Measurements from ENCODE around the gene KCNC3. TPM values are rescaled to one million over a fixed set of nuclear protein-coding genes. Genes with fewer than 3 reads are reported as not detected.

Gene KCNC3
- total RNA-seq, 1 donor from 2014 or later: not detected

DNA sequence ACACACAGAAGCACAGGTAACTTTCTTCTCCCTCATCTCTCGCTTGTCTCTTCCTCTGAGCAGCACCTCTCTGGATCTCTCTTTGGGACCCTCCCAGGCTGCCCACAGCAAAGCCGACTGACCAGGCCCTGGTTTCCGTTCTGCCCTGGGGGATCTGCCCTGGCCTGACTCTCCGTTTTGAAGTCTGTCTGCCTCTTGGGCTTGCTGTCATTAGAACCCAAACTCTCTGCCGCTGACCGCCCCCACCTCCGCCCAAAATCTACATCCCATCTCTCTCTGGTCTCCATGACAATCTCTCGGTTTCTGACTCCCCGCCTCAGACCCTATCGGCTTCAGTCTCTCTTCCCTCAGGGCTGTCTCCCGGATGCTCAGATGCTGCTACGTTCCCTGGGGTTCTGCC, 6.9 kb downstream of the KCNC3 start:
- no peak overlapping the region for H3K4me3 Mint-ChIP-seq (ENCODE audit: unreplicated experiment)
- Histone ChIP-seq H3K4me1 (ENCODE audit: insufficient read depth, low read length) (no peaks in the 10 kb centered on the region), H3K9me3 (ENCODE audit: insufficient read depth, low read depth, low read length) (no peaks in the 10 kb centered on the region), H2AFZ (ENCODE audit: low read depth, low read length) (no peak overlapping the region), H3K4me2 (ENCODE audit: low read length) (no peak overlapping the region), H3K9ac (ENCODE audit: low read length) (no peak overlapping the region), H3K27me3 (ENCODE audit: insufficient read depth, low read length) (peaks cover 11% of the 10 kb centered on the region), H3K4me3 (ENCODE audit: insufficient read depth, low read depth, low read length) (no peak overlapping the region), H4K20me1 (ENCODE audit: insufficient read depth, low read length) (no peaks in the 10 kb centered on the region), H3K79me2 (ENCODE audit: insufficient read depth, low read length) (no peaks in the 10 kb centered on the region), H3K36me3 (ENCODE audit: insufficient read depth, low read length) (no peaks in the 10 kb centered on the region), H3K27ac (ENCODE audit: low read depth, low read length) (no peak overlapping the region)
- H3K9me3 Mint-ChIP-seq (ENCODE audit: unreplicated experiment): peaks cover 27% of the 10 kb centered on the region
- no peak overlapping the region for H3K27ac Mint-ChIP-seq (ENCODE audit: unreplicated experiment)
- H3K27me3 Mint-ChIP-seq (ENCODE audit: low read depth, unreplicated experiment): peaks cover 2% of the 10 kb centered on the region
- H3K36me3 Mint-ChIP-seq (ENCODE audit: low read depth, unreplicated experiment): no peaks in the 10 kb centered on the region
- TF ChIP-seq, protein P1, sequence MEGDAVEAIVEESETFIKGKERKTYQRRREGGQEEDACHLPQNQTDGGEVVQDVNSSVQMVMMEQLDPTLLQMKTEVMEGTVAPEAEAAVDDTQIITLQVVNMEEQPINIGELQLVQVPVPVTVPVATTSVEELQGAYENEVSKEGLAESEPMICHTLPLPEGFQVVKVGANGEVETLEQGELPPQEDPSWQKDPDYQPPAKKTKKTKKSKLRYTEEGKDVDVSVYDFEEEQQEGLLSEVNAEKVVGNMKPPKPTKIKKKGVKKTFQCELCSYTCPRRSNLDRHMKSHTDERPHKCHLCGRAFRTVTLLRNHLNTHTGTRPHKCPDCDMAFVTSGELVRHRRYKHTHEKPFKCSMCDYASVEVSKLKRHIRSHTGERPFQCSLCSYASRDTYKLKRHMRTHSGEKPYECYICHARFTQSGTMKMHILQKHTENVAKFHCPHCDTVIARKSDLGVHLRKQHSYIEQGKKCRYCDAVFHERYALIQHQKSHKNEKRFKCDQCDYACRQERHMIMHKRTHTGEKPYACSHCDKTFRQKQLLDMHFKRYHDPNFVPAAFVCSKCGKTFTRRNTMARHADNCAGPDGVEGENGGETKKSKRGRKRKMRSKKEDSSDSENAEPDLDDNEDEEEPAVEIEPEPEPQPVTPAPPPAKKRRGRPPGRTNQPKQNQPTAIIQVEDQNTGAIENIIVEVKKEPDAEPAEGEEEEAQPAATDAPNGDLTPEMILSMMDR (IDR thresholded peaks at IDR 0.05; ENCODE audit: insufficient read depth, low read depth, low read length): no peak
- no peak for TF ChIP-seq EZH2 (IDR thresholded peaks at IDR 0.05; ENCODE audit: insufficient read depth, low read length)
- no peak for FAIRE-seq
- no peaks in the 10 kb centered on the region for H3K4me1 Mint-ChIP-seq (ENCODE audit: low read depth, unreplicated experiment)
- no peak for DNase-seq (ENCODE audit: low read depth)

DNA sequence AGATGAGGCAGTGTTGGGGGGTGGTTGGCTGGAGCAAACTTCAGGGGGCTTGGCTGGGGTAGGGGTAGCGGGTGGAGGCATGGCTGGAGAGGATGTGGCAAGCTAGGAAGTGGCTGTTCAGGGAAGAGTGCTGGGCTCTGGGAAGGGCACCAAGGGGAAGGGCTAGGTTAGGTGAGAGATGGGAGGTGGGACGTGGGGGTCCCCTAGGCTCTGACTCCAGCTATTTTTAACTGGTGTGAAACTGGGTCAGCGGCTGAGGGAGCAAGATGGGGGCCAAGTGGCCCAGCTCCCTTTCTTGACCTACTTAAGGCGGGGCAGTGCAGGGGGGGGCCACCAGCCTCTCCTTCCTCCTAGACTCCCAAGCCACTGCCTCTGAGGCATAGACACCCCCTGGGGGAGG, 7.3 kb downstream of the KCNC3 start:
- Histone ChIP-seq H3K9me3 (ENCODE audit: insufficient read depth, low read depth, low read length) (no peaks in the 10 kb centered on the region), H3K9ac (ENCODE audit: low read length) (no peak overlapping the region), H2AFZ (ENCODE audit: low read depth, low read length) (no peak overlapping the region), H3K36me3 (ENCODE audit: insufficient read depth, low read length) (no peaks in the 10 kb centered on the region), H4K20me1 (ENCODE audit: insufficient read depth, low read length) (no peaks in the 10 kb centered on the region), H3K79me2 (ENCODE audit: insufficient read depth, low read length) (no peaks in the 10 kb centered on the region), H3K27me3 (ENCODE audit: insufficient read depth, low read length) (peaks cover 7% of the 10 kb centered on the region), H3K4me1 (ENCODE audit: insufficient read depth, low read length) (no peaks in the 10 kb centered on the region), H3K27ac (ENCODE audit: low read depth, low read length) (no peak overlapping the region), H3K4me3 (ENCODE audit: insufficient read depth, low read depth, low read length) (no peak overlapping the region), H3K4me2 (ENCODE audit: low read length) (no peak overlapping the region)
- TF ChIP-seq, protein P1 (IDR thresholded peaks at IDR 0.05; ENCODE audit: insufficient read depth, low read depth, low read length): no peak
- TF ChIP-seq EZH2 (IDR thresholded peaks at IDR 0.05; ENCODE audit: insufficient read depth, low read length): no peak
- DNase-seq (ENCODE audit: low read depth) (no peak), FAIRE-seq (no peak)
- no peak overlapping the region for H3K27ac Mint-ChIP-seq (ENCODE audit: unreplicated experiment)
- H3K4me1 Mint-ChIP-seq (ENCODE audit: low read depth, unreplicated experiment): no peaks in the 10 kb centered on the region
- no peaks in the 10 kb centered on the region for H3K36me3 Mint-ChIP-seq (ENCODE audit: low read depth, unreplicated experiment)
- H3K4me3 Mint-ChIP-seq (ENCODE audit: unreplicated experiment): no peak overlapping the region
- H3K9me3 Mint-ChIP-seq (ENCODE audit: unreplicated experiment): peaks cover 23% of the 10 kb centered on the region
- H3K27me3 Mint-ChIP-seq (ENCODE audit: low read depth, unreplicated experiment): peaks cover 2% of the 10 kb centered on the region

DNA sequence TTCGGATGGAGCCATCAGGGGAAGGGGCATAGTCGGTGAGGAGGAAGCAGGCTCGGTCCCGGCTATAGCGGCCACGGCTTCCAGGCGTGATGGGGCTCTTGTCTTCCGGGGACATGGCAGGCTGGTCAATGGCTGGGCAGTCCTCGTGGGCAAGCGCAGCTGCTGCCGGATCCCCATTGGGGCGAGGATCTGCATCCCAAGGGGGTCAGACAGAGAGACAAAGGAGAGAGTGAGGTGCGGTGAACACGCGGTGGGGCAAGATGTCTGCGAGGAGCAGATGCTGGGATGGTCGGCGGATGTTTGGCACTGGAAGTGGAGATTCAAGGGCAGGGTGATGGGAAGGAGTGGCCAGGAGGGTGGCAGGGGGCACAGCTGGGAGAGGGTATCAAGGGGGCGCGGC, 8.6 kb downstream of the KCNC3 start:
- no peak for FAIRE-seq

More for the DNA sequence above, 8.6 kb downstream of the KCNC3 start:
- Histone ChIP-seq H3K4me3 (ENCODE audit: insufficient read depth, low read depth, low read length) (no peak overlapping the region), H3K27me3 (ENCODE audit: insufficient read depth, low read length) (no peaks in the 10 kb centered on the region), H3K4me2 (ENCODE audit: low read length) (no peak overlapping the region), H3K4me1 (ENCODE audit: insufficient read depth, low read length) (no peaks in the 10 kb centered on the region), H3K36me3 (ENCODE audit: insufficient read depth, low read length) (no peaks in the 10 kb centered on the region), H2AFZ (ENCODE audit: low read depth, low read length) (no peak overlapping the region), H3K27ac (ENCODE audit: low read depth, low read length) (no peak overlapping the region), H3K79me2 (ENCODE audit: insufficient read depth, low read length) (no peaks in the 10 kb centered on the region), H4K20me1 (ENCODE audit: insufficient read depth, low read length) (no peaks in the 10 kb centered on the region), H3K9me3 (ENCODE audit: insufficient read depth, low read depth, low read length) (no peaks in the 10 kb centered on the region), H3K9ac (ENCODE audit: low read length) (no peak overlapping the region)
- Mint-ChIP-seq H3K9me3 (ENCODE audit: unreplicated experiment) (peaks cover 22% of the 10 kb centered on the region), H3K36me3 (ENCODE audit: low read depth, unreplicated experiment) (no peaks in the 10 kb centered on the region), H3K27me3 (ENCODE audit: low read depth, unreplicated experiment) (peaks cover 2% of the 10 kb centered on the region), H3K4me1 (ENCODE audit: low read depth, unreplicated experiment) (no peaks in the 10 kb centered on the region), H3K27ac (ENCODE audit: unreplicated experiment) (no peak overlapping the region), H3K4me3 (ENCODE audit: unreplicated experiment) (no peak overlapping the region)
- TF ChIP-seq, protein P1 (IDR thresholded peaks at IDR 0.05; ENCODE audit: insufficient read depth, low read depth, low read length): no peak
- TF ChIP-seq EZH2 (IDR thresholded peaks at IDR 0.05; ENCODE audit: insufficient read depth, low read length): no peak
- DNase-seq (ENCODE audit: low read depth): no peak
